ENCODE data around the gene TLK1. TPM values are rescaled to one million over a fixed set of nuclear protein-coding genes. Genes with fewer than 3 reads are reported as not detected.

The TLK1 gene
- total and polyA plus RNA-seq, 2 donors (not counting 3 experiments of a cell fraction or from before 2014, with no cell fraction given): 5.8 to 62.7 TPM

GRCh38 chr2:171205551-171205950, 44.9 kb upstream of the TLK1 start:
- Histone ChIP-seq H3K4me1 (ENCODE audit: control insufficient read depth, extremely low read depth, insufficient read depth, low read length) (no peaks in the 10 kb centered on the region), H3K9me3 (replicated peaks; ENCODE audit: control insufficient read depth, insufficient read depth, low read length) (no peaks in the 10 kb centered on the region), H3K4me2 (ENCODE audit: insufficient read depth, low read length) (no peak overlapping the region), H3K9ac (replicated peaks; ENCODE audit: extremely low read depth, insufficient read depth, low read length) (no peak overlapping the region), H3K36me3 (ENCODE audit: control insufficient read depth in 2 of 2, extremely low read depth in 1 of 2, insufficient read depth in 2 of 2, low read length in 2 of 2) (no peaks in the 10 kb centered on the region), H2AFZ (ENCODE audit: low read depth, low read length) (no peak overlapping the region), H3K9me1 (replicated peaks; ENCODE audit: control insufficient read depth, extremely low read depth, insufficient read depth, low read length) (no peaks in the 10 kb centered on the region), H3K4me3 (replicated peaks in 1 of 3; ENCODE audit: insufficient read depth in 1 of 3, low read depth in 1 of 3, low read length in 3 of 3) (no peak overlapping the region), H3K27me3 (ENCODE audit: control insufficient read depth in 2 of 2, insufficient read depth in 2 of 2, low read length in 2 of 2) (peaks cover 4 to 20% of the 10 kb centered on the region in 2 experiments), H3K79me2 (ENCODE audit: control insufficient read depth, insufficient read depth, low read length) (no peaks in the 10 kb centered on the region), H3K27ac (ENCODE audit: insufficient read depth, low read depth, low read length) (no peak overlapping the region), H4K20me1 (replicated peaks; ENCODE audit: control insufficient read depth, extremely low read depth, insufficient read depth, low read length) (no peaks in the 10 kb centered on the region)
- FAIRE-seq (no peak), DNase-seq (ENCODE audit: low read depth, low spot score) (no peak)
- BruUV-seq (replicated peaks): no TSS peak
- dilution Hi-C loops (cut with MboI; ENCODE audit: extremely low pct_ligation_motif_present, low sequenced_read_pairs): no loop called here
- intact Hi-C loops (cut with micrococcal nuclease): no loop called here
- ChIA-PET POLR2A (no interaction called here), CTCF (no interaction called here)
- TF ChIP-seq MYC (IDR thresholded peaks at IDR 0.05; ENCODE audit: low read depth, low read length) (no peak), EZH2 (IDR thresholded peaks at IDR 0.05; ENCODE audit: borderline replicate concordance, low read depth, low read length, severe bottlenecking) (no peak), FOS (IDR thresholded peaks at IDR 0.05; ENCODE audit: borderline replicate concordance, insufficient read depth, low read length) (no peak), CTCF (IDR thresholded peaks at IDR 0.05; ENCODE audit: extremely low read depth in 1 of 2, insufficient read depth in 1 of 2, low read depth in 1 of 2, low read length in 2 of 2) (no peak), GATA2 (IDR thresholded peaks at IDR 0.05; ENCODE audit: insufficient read depth, insufficient read length, low read depth, low read length) (no peak), JUN (IDR thresholded peaks at IDR 0.05; ENCODE audit: borderline replicate concordance, insufficient read depth, insufficient read length, low read depth) (no peak), POLR2AphosphoS5 (IDR thresholded peaks at IDR 0.05; ENCODE audit: insufficient read depth, low read depth, low read length) (no peak), POLR2A (IDR thresholded peaks at IDR 0.05; ENCODE audit: low read depth, low read length) (no peak)
- TF ChIP-seq, protein P1, sequence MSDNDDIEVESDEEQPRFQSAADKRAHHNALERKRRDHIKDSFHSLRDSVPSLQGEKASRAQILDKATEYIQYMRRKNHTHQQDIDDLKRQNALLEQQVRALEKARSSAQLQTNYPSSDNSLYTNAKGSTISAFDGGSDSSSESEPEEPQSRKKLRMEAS (IDR thresholded peaks at IDR 0.05; ENCODE audit: insufficient read depth, insufficient read length): no peak

Measured in endothelial cell of umbilical vein (primary cell).